GM12878 (cell line): Measurements from ENCODE around the gene PIGBOS1. TPM values are rescaled to one million over a fixed set of nuclear protein-coding genes. Genes with fewer than 3 reads are reported as not detected.

Experiments used
- ATAC-seq: fragments of 200-7000 bp; cut with Tn5 transposase; 3 replicates; pipeline ENCODE4 v1.9.1; 2020; ENCODE audit warnings: mild to moderate bottlenecking, moderate library complexity
- BruUV-seq: library from RNA; stranded (reverse); fragments of 400-500 nt; replicated peaks from 2 replicates; lab custom pipeline; 2021; lab: Mats Ljungman, UMichigan
- CTCF ChIA-PET: fragments of 300-600 bp; sonication (Branson Sonifier 250); formaldehyde crosslinking; extraction: SDS; loops from one replicate; lab custom pipeline; 2021; ENCODE audit warnings: inconsistent platforms; lab: Yijun Ruan, JAX
- POLR2A ChIA-PET: fragments of 350-600 bp; formaldehyde crosslinking; extraction: SDS; loops from one replicate; lab custom pipeline; 2021; ENCODE audit warnings: inconsistent platforms; lab: Charles Lee
- RAD21 ChIA-PET: fragments of 300-600 bp; sonication (Branson Sonifier 250); formaldehyde crosslinking; loops from one replicate; lab custom pipeline; 2023; ENCODE audit warnings: antibody characterized with exemption; ENCODE audit not compliant: unreplicated experiment; lab: Charles Lee
- SMC1A ChIA-PET: fragments of 300-600 bp; sonication (Branson Sonifier 250); formaldehyde crosslinking; loops from one replicate; lab custom pipeline; 2023; ENCODE audit not compliant: unreplicated experiment, uncharacterized antibody; lab: Charles Lee
- DNase-seq: peaks from one replicate; pipeline ENCODE4 v3.0.0-alpha.2; 2011; ENCODE audit warnings: low read depth, low spot score
- FAIRE-seq: peaks from 3 replicates; lab custom pipeline; 2011; peaks lifted over from hg19 to GRCh38; lab: Jason Lieb, UNC
- H2AFZ ChIP-seq: 2 replicates; pipeline ENCODE4 v1.6.0; 2011; ENCODE audit warnings: low read depth, low read length, control low read depth; ENCODE audit not compliant: control insufficient read depth
- H3K27ac ChIP-seq: 2 replicates; pipeline ENCODE4 v1.5.1; 2011; ENCODE audit warnings: control low read depth; ENCODE audit not compliant: control insufficient read depth, insufficient read depth
- H3K27me3 ChIP-seq, 2 experiments: replicated peaks in 1 of 2; 2 replicates each; pipeline versions ENCODE4 v1.6.0 to v1.6.1; 2011; ENCODE audit warnings: low read length in 1 of 2; ENCODE audit not compliant: control insufficient read depth in 2 of 2, insufficient read depth in 2 of 2
- H3K36me3 ChIP-seq, 2 experiments: 2 replicates each; pipeline ENCODE4 v1.5.1; 2011; ENCODE audit warnings: low read length in 1 of 2; ENCODE audit not compliant: control insufficient read depth in 2 of 2, insufficient read depth in 2 of 2
- H3K4me1 ChIP-seq: 2 replicates; pipeline ENCODE4 v1.6.1; 2011; ENCODE audit warnings: mild to moderate bottlenecking, low read length, moderate library complexity, mixed read lengths; ENCODE audit not compliant: control insufficient read depth, insufficient read depth
- H3K4me2 ChIP-seq: 2 replicates; pipeline ENCODE4 v1.6.0; 2011; ENCODE audit warnings: control low read depth; ENCODE audit not compliant: control insufficient read depth, insufficient read depth
- H3K4me3 ChIP-seq: fragments of 200-600 bp; sonication (generic); 2 replicates; pipeline ENCODE4 v1.5.1; 2016
- H3K79me2 ChIP-seq: 2 replicates; pipeline ENCODE4 v1.6.0; 2011; ENCODE audit warnings: low read length; ENCODE audit not compliant: control insufficient read depth, insufficient read depth
- H3K9ac ChIP-seq: 2 replicates; pipeline ENCODE4 v1.8.0; 2011; ENCODE audit warnings: low read length, control low read depth, mixed read lengths; ENCODE audit not compliant: control insufficient read depth, insufficient read depth
- H3K9me3 ChIP-seq: replicated peaks from 3 replicates; pipeline ENCODE4 v1.5.1; 2011; ENCODE audit warnings: mild to moderate bottlenecking, low read length; ENCODE audit not compliant: control insufficient read depth, insufficient read depth
- H4K20me1 ChIP-seq: 2 replicates; pipeline ENCODE4 v1.6.0; 2011; ENCODE audit not compliant: control insufficient read depth, insufficient read depth
- CBFB ChIP-seq: IDR thresholded peaks from 2 replicates; pipeline ENCODE4 v1.6.1; 2016; ENCODE audit warnings: antibody characterized with exemption, low read depth
- EP300 ChIP-seq, 2 experiments: fragments of 150-350 bp in 1 of 2; IDR thresholded peaks; 2 replicates each; pipeline ENCODE4 v1.6.1; 2011 to 2012; ENCODE audit warnings: low read depth in 2 of 2, low read length in 2 of 2, borderline replicate concordance in 1 of 2, improper control_type of control experiment in 1 of 2, inconsistent platforms in 1 of 2; ENCODE audit not compliant: control insufficient read depth in 1 of 2
- RBBP5 ChIP-seq: fragments of 200-600 bp; sonication (generic); conservative IDR thresholded peaks from 2 replicates; pipeline ENCODE4 v1.6.1; 2016
- SKIL ChIP-seq: fragments of 450-650 bp; IDR thresholded peaks from 2 replicates; pipeline ENCODE4 v1.6.1; 2017; ENCODE audit warnings: mild to moderate bottlenecking, low read depth, inconsistent platforms; ENCODE audit not compliant: poor library complexity, severe bottlenecking
- YY1 ChIP-seq: IDR thresholded peaks from 2 replicates; pipeline ENCODE4 v1.6.1; 2011; ENCODE audit warnings: low read depth, mild to moderate bottlenecking, low read length
- WGBS: methylation state at CpG from one replicate; pipeline ENCODE4 v1.1.6; 2016; ENCODE audit warnings: low lambda C conversion rate; ENCODE audit not compliant: insufficient replicate concordance, insufficient coverage; ENCODE audit errors: missing lambda C conversion rate; 5-methylcytosine and 5-hydroxymethylcytosine counted together
- in situ Hi-C: fragments of 300-500 bp; cut with MboI; formaldehyde crosslinking; loops from 9 replicates; pipeline ENCODE4 v1.14.3; 2018; ENCODE audit warnings: mixed read lengths
- intact Hi-C: fragments of 100-400 bp; cut with micrococcal nuclease; formaldehyde crosslinking; loops from one replicate; pipeline ENCODE4 v1.14.2; 2022; ENCODE audit not compliant: unreplicated experiment
- polyA plus RNA-seq, 11 experiments: library from polyadenylated mRNA; depleted of rRNA in 4 of 11; unstranded in 6 of 11; stranded (reverse) in 5 of 11; fragments of >200 nt; fragmentation: Nextera tagmentation in 4 of 11; fragmentation: Illumina TruSeq in 1 of 11; extraction: Ambion mirVana in 4 of 11; extraction: Trizol in 1 of 11; gene quantifications; 1 replicate in 1 of 11; 2 replicates in 10 of 11; pipeline versions ENCODE4 v1.2.1 to v1.2.3, GENCODE V29; 2011 to 2016; ENCODE audit warnings: inconsistent platforms in 2 of 11, missing spikeins in 2 of 11, low read depth in 1 of 11
- total RNA-seq, 4 experiments: library from RNA; depleted of rRNA in 3 of 4; stranded (reverse); fragments of >200 nt in 3 of 4; fragmentation: Illumina TruSeq in 1 of 4; extraction: Trizol in 1 of 4; gene quantifications; 2 replicates each; pipeline versions ENCODE4 v1.2.1 to v1.2.3, GENCODE V29; 2013 to 2021
- TF ChIP-seq, protein P1 (sequence below): IDR thresholded peaks from 2 replicates; pipeline ENCODE4 v1.6.1; 2012; ENCODE audit warnings: mild to moderate bottlenecking, low read depth, low read length

The PIGBOS1 gene
- total and polyA plus RNA-seq, 10 of the 15 experiments (the other 5 are each of a cell fraction or from before 2014, with no cell fraction given) = 7.1 to 24.7 (median 10.2) TPM

- FAIRE-seq = no peak
- no peak; the same call in 2 of the 3 replicates for ATAC-seq
These were observed 25.3 kb upstream of the PIGBOS1 start for GRCh38 chr15:55344206-55344605.

More at GRCh38 chr15:55344206-55344605, 25.3 kb upstream of the PIGBOS1 start:
- Histone ChIP-seq H3K9ac (no peak overlapping the region), H3K27ac (no peak overlapping the region), H2AFZ (no peak overlapping the region), H3K36me3 (peaks cover 0 to 11% of the 10 kb centered on the region in 2 experiments; a peak in 1 of 4 replicates), H3K4me3 (no peak overlapping the region), H3K79me2 (no peaks in the 10 kb centered on the region), H4K20me1 (no peaks in the 10 kb centered on the region)
- ChIA-PET RAD21 (interaction anchor here (0.6 to 1.0 kb wide), 2 partner anchors 64 to 1902 kb away, joined by 3 read pairs; partner anchors contain the start of gene PIERCE2), POLR2A (no interaction called here), SMC1A (no interaction called here)
- no TSS peak for BruUV-seq
- in situ Hi-C loops = no loop called here
- DNase-seq = no peak
- TF ChIP-seq YY1 (no peak), RBBP5 (no peak), SKIL (no peak), CBFB (no peak), EP300 (IDR thresholded peaks at IDR 0.05; ENCODE audit: borderline replicate concordance in 1 of 2, control insufficient read depth in 1 of 2, low read depth in 2 of 2, low read length in 2 of 2) (no peak)
- TF ChIP-seq, protein P1, sequence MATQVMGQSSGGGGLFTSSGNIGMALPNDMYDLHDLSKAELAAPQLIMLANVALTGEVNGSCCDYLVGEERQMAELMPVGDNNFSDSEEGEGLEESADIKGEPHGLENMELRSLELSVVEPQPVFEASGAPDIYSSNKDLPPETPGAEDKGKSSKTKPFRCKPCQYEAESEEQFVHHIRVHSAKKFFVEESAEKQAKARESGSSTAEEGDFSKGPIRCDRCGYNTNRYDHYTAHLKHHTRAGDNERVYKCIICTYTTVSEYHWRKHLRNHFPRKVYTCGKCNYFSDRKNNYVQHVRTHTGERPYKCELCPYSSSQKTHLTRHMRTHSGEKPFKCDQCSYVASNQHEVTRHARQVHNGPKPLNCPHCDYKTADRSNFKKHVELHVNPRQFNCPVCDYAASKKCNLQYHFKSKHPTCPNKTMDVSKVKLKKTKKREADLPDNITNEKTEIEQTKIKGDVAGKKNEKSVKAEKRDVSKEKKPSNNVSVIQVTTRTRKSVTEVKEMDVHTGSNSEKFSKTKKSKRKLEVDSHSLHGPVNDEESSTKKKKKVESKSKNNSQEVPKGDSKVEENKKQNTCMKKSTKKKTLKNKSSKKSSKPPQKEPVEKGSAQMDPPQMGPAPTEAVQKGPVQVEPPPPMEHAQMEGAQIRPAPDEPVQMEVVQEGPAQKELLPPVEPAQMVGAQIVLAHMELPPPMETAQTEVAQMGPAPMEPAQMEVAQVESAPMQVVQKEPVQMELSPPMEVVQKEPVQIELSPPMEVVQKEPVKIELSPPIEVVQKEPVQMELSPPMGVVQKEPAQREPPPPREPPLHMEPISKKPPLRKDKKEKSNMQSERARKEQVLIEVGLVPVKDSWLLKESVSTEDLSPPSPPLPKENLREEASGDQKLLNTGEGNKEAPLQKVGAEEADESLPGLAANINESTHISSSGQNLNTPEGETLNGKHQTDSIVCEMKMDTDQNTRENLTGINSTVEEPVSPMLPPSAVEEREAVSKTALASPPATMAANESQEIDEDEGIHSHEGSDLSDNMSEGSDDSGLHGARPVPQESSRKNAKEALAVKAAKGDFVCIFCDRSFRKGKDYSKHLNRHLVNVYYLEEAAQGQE = no peak
- TF ChIP-seq, all 136 proteins: peak for 0
- H3K4me2 ChIP-seq = no peak overlapping the region
- H3K9me3 ChIP-seq = no peaks in the 10 kb centered on the region
- WGBS = 100% methylated on average over 2 of the region's 2 CpGs
- CTCF ChIA-PET = interaction anchor here (1.0 to 1.8 kb wide), 3 partner anchors 91 to 95 kb away, joined by 3 to 6 read pairs (median 4); no protein-coding TSS in a partner anchor
- no peaks in the 10 kb centered on the region for H3K4me1 ChIP-seq
- H3K27me3 ChIP-seq = no peaks in the 10 kb centered on the region
- intact Hi-C loops = no loop called here
